Breast epithelium (tissue), 3 donors: Measurements from ENCODE around the gene SCFD1.

Experiments used
- CTCF ChIP-seq, 3 donors: fragments of 450-650 bp; IDR thresholded peaks; one replicate each; pipeline ENCODE4 v1.5.1; 2016 to 2017; ENCODE audit warnings: antibody characterized with exemption in 3 of 3, mild to moderate bottlenecking in 3 of 3, moderate library complexity in 3 of 3
- POLR2AphosphoS5 ChIP-seq, 3 donors: sonication (generic); formaldehyde crosslinking; IDR thresholded peaks; one replicate each; pipeline ENCODE4 v1.6.1; 2017; ENCODE audit warnings: antibody characterized with exemption in 3 of 3

DNA sequence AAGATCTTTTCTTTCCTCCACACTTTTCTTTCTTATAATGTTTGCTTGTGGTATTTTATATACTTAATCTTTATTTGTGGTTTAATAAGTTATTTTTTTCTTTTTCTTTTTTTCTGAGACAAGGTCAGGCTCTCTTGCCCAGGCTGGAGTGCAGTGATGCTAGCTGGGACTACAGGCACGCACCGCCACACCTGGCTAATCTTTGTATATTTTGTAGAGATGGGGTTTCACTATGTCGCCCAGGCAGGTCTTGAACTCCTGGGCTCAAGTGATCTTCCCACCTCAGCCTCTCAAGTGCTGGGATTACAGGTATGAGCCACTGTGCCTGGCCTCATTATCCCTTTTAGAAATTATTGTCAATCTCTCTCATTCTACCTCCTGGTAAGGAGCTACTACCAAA lies 87.1 kb downstream of the SCFD1 start:
- no peak for TF ChIP-seq CTCF (IDR thresholded peaks at IDR 0.05)
- no peak for TF ChIP-seq POLR2AphosphoS5 (IDR thresholded peaks at IDR 0.05)
